Activated CD4-positive, alpha-beta T cell treated with anti-CD3 and anti-CD28 coated beads for 36 hours (primary cell): ENCODE data around the gene CTNNA2. TPM values are rescaled to one million over a fixed set of nuclear protein-coding genes. Genes with fewer than 3 reads are reported as not detected.

Experiments
- ATAC-seq: fragments of 200-7000 bp; cut with Tn5 transposase; one replicate; pipeline ENCODE4 v1.10.0; 2021; ENCODE audit warnings: mild to moderate bottlenecking, moderate library complexity
- CTCF ChIA-PET: fragments of 350-600 bp; sonication (Branson Sonifier 250); formaldehyde crosslinking; loops from one replicate; lab custom pipeline; 2021; ENCODE audit warnings: antibody characterized with exemption; lab: Charles Lee
- POLR2A ChIA-PET: fragments of 350-600 bp; sonication (Branson Sonifier 250); formaldehyde crosslinking; loops from one replicate; lab custom pipeline; 2021; ENCODE audit warnings: antibody characterized with exemption, inconsistent platforms; lab: Charles Lee
- DNase-seq: peaks from one replicate; pipeline ENCODE4 v3.0.0-alpha.2; 2020
- H3K27ac Mint-ChIP-seq: one replicate; pipeline ENCODE4 v1.8.0; 2021; ENCODE audit warnings: mixed read lengths
- H3K27me3 Mint-ChIP-seq: one replicate; pipeline ENCODE4 v1.8.0; 2021; ENCODE audit warnings: mixed read lengths
- H3K36me3 Mint-ChIP-seq: one replicate; pipeline ENCODE4 v1.8.0; 2021; ENCODE audit warnings: low read depth, mixed read lengths
- H3K4me1 Mint-ChIP-seq: one replicate; pipeline ENCODE4 v1.8.0; 2021; ENCODE audit warnings: mixed read lengths
- H3K4me3 Mint-ChIP-seq: one replicate; pipeline ENCODE4 v1.8.0; 2021; ENCODE audit warnings: mild to moderate bottlenecking, moderate library complexity, mixed read lengths
- H3K9me3 Mint-ChIP-seq: one replicate; pipeline ENCODE4 v1.8.0; 2021; ENCODE audit warnings: low read depth, mixed read lengths
- intact Hi-C, 2 experiments: fragments of 100-400 bp; cut with DNase I in 1 of 2; cut with micrococcal nuclease in 1 of 2; formaldehyde crosslinking; loops; one replicate each; pipeline versions ENCODE4 v1.14.2 to v1.15.1; 2022 to 2024; cut with DNase I, micrococcal nuclease
- total RNA-seq, 2 experiments: library from RNA; stranded (reverse); gene quantifications; one replicate each; pipeline ENCODE4 v1.2.3, GENCODE V29; 2021

Gene CTNNA2
- total RNA-seq, 2 experiments from 2014 or later = not detected

GRCh38 chr2:79665091-79665490 lies 152.2 kb downstream of the CTNNA2 start:
- no peak for DNase-seq
- ChIA-PET POLR2A (no interaction called here), CTCF (no interaction called here)
- Mint-ChIP-seq H3K27me3 (no peaks in the 10 kb centered on the region), H3K36me3 (no peaks in the 10 kb centered on the region), H3K4me1 (no peaks in the 10 kb centered on the region), H3K27ac (no peak overlapping the region), H3K9me3 (peaks cover 8% of the 10 kb centered on the region), H3K4me3 (no peak overlapping the region)
- ATAC-seq = no peak
- intact Hi-C loops = no loop called here

GRCh38 chr2:79666430-79666829 lies 153.6 kb downstream of the CTNNA2 start:
- ChIA-PET POLR2A (no interaction called here), CTCF (interaction anchor here (1.0 kb wide), 1 partner anchor 16 kb away, joined by 3 read pairs; no protein-coding TSS in a partner anchor)
- Mint-ChIP-seq H3K27ac (no peak overlapping the region), H3K4me3 (no peak overlapping the region), H3K27me3 (no peaks in the 10 kb centered on the region), H3K9me3 (peaks cover 8% of the 10 kb centered on the region), H3K36me3 (no peaks in the 10 kb centered on the region), H3K4me1 (no peaks in the 10 kb centered on the region)
- ATAC-seq = no peak
- intact Hi-C loops = no loop called here
- no peak for DNase-seq

GRCh38 chr2:79669714-79670113 lies 156.9 kb downstream of the CTNNA2 start:
- Mint-ChIP-seq H3K27me3 (no peaks in the 10 kb centered on the region), H3K4me3 (no peak overlapping the region), H3K36me3 (no peaks in the 10 kb centered on the region), H3K4me1 (no peaks in the 10 kb centered on the region), H3K9me3 (peaks cover 4% of the 10 kb centered on the region), H3K27ac (no peak overlapping the region)
- ChIA-PET CTCF (no interaction called here), POLR2A (no interaction called here)
- ATAC-seq = no peak
- intact Hi-C loops = no loop called here
- no peak for DNase-seq

GRCh38 chr2:79670198-79670597 lies 157.3 kb downstream of the CTNNA2 start:
- Mint-ChIP-seq H3K36me3 (no peaks in the 10 kb centered on the region), H3K27ac (no peak overlapping the region), H3K4me3 (no peak overlapping the region), H3K4me1 (no peaks in the 10 kb centered on the region), H3K9me3 (no peaks in the 10 kb centered on the region), H3K27me3 (no peaks in the 10 kb centered on the region)
- DNase-seq = no peak
- CTCF ChIA-PET = no interaction called here
- intact Hi-C loops = no loop called here
- POLR2A ChIA-PET = no interaction called here
- no peak for ATAC-seq

GRCh38 chr2:79686884-79687283 lies 174.0 kb downstream of the CTNNA2 start:
- Mint-ChIP-seq H3K27me3 (no peaks in the 10 kb centered on the region), H3K4me1 (no peaks in the 10 kb centered on the region), H3K9me3 (peaks cover 4% of the 10 kb centered on the region), H3K36me3 (no peaks in the 10 kb centered on the region), H3K27ac (no peak overlapping the region), H3K4me3 (no peak overlapping the region)
- intact Hi-C loops = no loop called here
- ATAC-seq (no peak), DNase-seq (no peak)
- POLR2A ChIA-PET = no interaction called here
- CTCF ChIA-PET = no interaction called here

- Mint-ChIP-seq H3K27me3 (no peaks in the 10 kb centered on the region), H3K9me3 (peaks cover 11% of the 10 kb centered on the region), H3K36me3 (no peaks in the 10 kb centered on the region), H3K4me1 (no peaks in the 10 kb centered on the region), H3K4me3 (no peak overlapping the region), H3K27ac (no peak overlapping the region)
- POLR2A ChIA-PET = no interaction called here
- intact Hi-C loops = no loop called here
- CTCF ChIA-PET = no interaction called here
- DNase-seq (no peak), ATAC-seq (no peak)
Measured at GRCh38 chr2:79695248-79695647, 182.4 kb downstream of the CTNNA2 start.

GRCh38 chr2:79697200-79697599 lies 184.3 kb downstream of the CTNNA2 start:
- intact Hi-C loops = no loop called here
- no peak overlapping the region for H3K27ac Mint-ChIP-seq
- no peaks in the 10 kb centered on the region for H3K36me3 Mint-ChIP-seq
- CTCF ChIA-PET = no interaction called here
- POLR2A ChIA-PET = no interaction called here
- H3K27me3 Mint-ChIP-seq = no peaks in the 10 kb centered on the region
- ATAC-seq = no peak
- DNase-seq = no peak
- H3K4me1 Mint-ChIP-seq = no peaks in the 10 kb centered on the region
- peaks cover 5% of the 10 kb centered on the region for H3K9me3 Mint-ChIP-seq
- H3K4me3 Mint-ChIP-seq = no peak overlapping the region

GRCh38 chr2:79700651-79701050 lies 187.8 kb downstream of the CTNNA2 start:
- Mint-ChIP-seq H3K9me3 (peaks cover 3% of the 10 kb centered on the region), H3K27ac (no peak overlapping the region), H3K27me3 (no peaks in the 10 kb centered on the region), H3K4me1 (no peaks in the 10 kb centered on the region), H3K4me3 (no peak overlapping the region), H3K36me3 (no peaks in the 10 kb centered on the region)
- ATAC-seq (no peak), DNase-seq (no peak)
- ChIA-PET CTCF (interaction anchor here (1.0 kb wide), 1 partner anchor 11 kb away, joined by 3 read pairs; no protein-coding TSS in a partner anchor), POLR2A (no interaction called here)
- intact Hi-C loops = no loop called here

- no peak overlapping the region for H3K4me3 Mint-ChIP-seq
- ChIA-PET POLR2A (no interaction called here), CTCF (no interaction called here)
- intact Hi-C loops = no loop called here
- H3K36me3 Mint-ChIP-seq = no peaks in the 10 kb centered on the region
- H3K27ac Mint-ChIP-seq = no peak overlapping the region
- H3K4me1 Mint-ChIP-seq = no peaks in the 10 kb centered on the region
- H3K9me3 Mint-ChIP-seq = peaks cover 3% of the 10 kb centered on the region
- ATAC-seq = no peak
- no peak for DNase-seq
- H3K27me3 Mint-ChIP-seq = no peaks in the 10 kb centered on the region
Measured at GRCh38 chr2:79702905-79703304, 190.1 kb downstream of the CTNNA2 start.

- ATAC-seq (no peak), DNase-seq (no peak)
- Mint-ChIP-seq H3K27ac (no peak overlapping the region), H3K4me3 (no peak overlapping the region), H3K9me3 (peaks cover 4% of the 10 kb centered on the region), H3K4me1 (no peaks in the 10 kb centered on the region), H3K36me3 (no peaks in the 10 kb centered on the region), H3K27me3 (no peaks in the 10 kb centered on the region)
- intact Hi-C loops = no loop called here
- POLR2A ChIA-PET = no interaction called here
- CTCF ChIA-PET = interaction anchor here (1.2 kb wide), 2 partner anchors 10 to 31 kb away, joined by 3 read pairs; no protein-coding TSS in a partner anchor
Measured at GRCh38 chr2:79711098-79711497, 198.2 kb downstream of the CTNNA2 start.

GRCh38 chr2:79713131-79713785 lies 200.4 kb downstream of the CTNNA2 start:
- Mint-ChIP-seq H3K27ac (no peak overlapping the region), H3K4me1 (no peaks in the 10 kb centered on the region), H3K27me3 (no peaks in the 10 kb centered on the region), H3K9me3 (peaks cover 4% of the 10 kb centered on the region), H3K4me3 (no peak overlapping the region), H3K36me3 (no peaks in the 10 kb centered on the region)
- no peak for ATAC-seq
- no peak for DNase-seq
- POLR2A ChIA-PET = no interaction called here
- intact Hi-C loops = no loop called here
- CTCF ChIA-PET = no interaction called here

GRCh38 chr2:79714283-79714682 lies 201.4 kb downstream of the CTNNA2 start:
- no peaks in the 10 kb centered on the region for H3K27me3 Mint-ChIP-seq
- H3K27ac Mint-ChIP-seq = no peak overlapping the region
- POLR2A ChIA-PET = no interaction called here
- DNase-seq (no peak), ATAC-seq (no peak)
- H3K9me3 Mint-ChIP-seq = peaks cover 4% of the 10 kb centered on the region
- CTCF ChIA-PET = no interaction called here
- no peaks in the 10 kb centered on the region for H3K36me3 Mint-ChIP-seq
- no peaks in the 10 kb centered on the region for H3K4me1 Mint-ChIP-seq
- H3K4me3 Mint-ChIP-seq = no peak overlapping the region
- intact Hi-C loops = no loop called here
